Activated CD4-positive, alpha-beta T cell treated with anti-CD3 and anti-CD28 coated beads, Interleukin-2, Interleukin-4, amounts not matched to agents 100 ng/mL and 50 ng/mL, durations not matched to agents 16 hours and 8 hours (primary cell): ENCODE data around the gene TOX4.

ENCODE experiments used
- DNase-seq: peaks from one replicate; pipeline ENCODE4 v3.0.0-alpha.2; 2020; ENCODE audit warnings: low spot score

TOX4 gene

DNA sequence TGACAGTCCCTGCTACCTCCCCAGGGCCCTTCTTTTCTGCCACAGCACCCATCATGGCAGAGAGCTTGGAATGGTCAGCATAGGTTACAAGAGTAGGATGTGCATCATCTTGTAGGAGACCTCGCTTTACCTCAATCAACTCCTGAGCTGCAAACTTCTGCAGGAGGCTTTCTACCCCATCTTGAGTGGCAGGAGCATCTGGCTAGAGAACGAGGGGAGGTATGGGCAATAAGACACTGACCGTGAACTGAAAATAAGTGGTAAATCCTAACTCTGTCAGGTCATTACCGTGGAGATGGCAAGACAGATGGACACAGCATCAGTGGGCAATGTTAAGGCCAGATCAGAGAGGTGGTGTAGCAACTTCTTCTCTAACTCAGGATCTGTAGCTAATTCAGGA, 26.4 kb downstream of the TOX4 start:
- DNase-seq, result no peak

DNA sequence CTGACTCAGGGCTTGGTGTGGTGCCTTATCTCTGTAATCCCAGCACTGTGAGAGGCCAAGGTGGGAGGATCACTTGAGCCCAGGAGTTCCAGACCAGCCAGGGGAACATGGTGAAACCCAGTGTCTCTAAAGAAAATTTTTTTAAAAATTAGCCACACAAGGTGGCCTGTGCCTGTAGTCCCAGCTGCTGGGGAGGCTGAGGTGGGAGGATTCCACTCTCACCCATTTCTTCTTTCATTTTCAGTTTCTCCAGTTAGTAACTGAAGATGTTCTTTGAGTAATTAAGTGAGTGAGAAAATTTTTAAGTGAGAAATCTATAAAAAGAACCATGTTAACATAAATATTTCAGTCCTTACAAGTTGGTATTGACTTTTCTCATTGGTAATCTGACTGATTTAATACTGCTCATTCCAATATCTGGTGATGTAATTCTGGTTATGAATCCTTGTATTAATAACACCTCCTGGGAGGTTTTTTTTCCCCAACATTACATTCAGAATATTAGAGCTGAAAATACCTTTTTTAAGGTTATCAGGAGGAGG, 28.1 kb downstream of the TOX4 start:
- DNase-seq, result peak; percentile 34

DNA sequence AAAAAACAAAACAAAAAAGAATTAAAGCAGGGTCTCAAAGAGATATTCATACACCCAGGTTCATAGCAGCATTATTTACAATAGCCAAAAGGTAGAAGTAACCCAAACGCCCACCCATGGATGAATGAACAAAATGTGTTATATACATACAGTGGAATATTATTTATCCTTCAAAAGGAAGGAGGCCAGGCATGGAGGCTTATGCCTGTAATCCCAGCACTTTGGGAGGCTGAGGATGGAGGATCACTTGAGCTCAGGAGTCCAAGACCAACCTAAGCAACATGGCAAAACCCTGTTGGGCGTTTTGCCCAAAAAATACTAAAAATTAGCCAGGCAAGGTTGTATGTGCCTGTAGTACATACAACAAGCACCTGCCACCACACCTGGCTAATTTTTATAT, 29.6 kb downstream of the TOX4 start:
- no peak for DNase-seq

DNA sequence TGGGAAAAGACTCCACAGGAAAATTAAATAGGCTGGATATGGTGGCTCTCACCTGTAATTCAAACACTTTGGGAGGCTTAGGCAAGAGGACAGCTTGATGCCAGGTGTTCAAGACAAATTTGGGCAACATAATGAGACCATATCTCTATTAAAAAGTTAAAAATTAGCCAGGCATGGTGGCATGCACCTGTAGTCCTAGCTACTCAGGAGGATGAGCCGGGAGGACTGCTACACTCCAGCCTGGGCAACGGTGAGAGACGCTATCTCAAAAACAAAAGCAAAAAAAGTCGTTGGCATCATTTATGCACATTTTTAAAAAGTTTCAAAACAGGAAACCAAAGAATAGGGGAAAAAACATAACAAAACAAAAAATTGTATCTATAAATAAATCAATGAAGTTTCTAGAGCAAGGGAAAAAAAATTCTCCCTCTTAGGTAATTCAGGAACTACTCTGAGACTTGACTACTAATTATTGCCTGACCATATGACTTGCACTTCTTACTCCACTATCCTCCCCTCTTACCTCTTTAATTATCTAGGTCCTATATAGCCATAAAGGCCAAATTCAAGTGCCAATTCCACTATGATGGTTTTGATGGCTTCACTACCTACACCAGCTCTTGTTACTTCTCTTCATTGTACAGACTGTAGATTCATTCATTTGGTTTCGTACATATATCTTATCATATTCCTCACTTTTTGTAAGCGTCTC, 32.6 kb downstream of the TOX4 start:
- no peak for DNase-seq

DNA sequence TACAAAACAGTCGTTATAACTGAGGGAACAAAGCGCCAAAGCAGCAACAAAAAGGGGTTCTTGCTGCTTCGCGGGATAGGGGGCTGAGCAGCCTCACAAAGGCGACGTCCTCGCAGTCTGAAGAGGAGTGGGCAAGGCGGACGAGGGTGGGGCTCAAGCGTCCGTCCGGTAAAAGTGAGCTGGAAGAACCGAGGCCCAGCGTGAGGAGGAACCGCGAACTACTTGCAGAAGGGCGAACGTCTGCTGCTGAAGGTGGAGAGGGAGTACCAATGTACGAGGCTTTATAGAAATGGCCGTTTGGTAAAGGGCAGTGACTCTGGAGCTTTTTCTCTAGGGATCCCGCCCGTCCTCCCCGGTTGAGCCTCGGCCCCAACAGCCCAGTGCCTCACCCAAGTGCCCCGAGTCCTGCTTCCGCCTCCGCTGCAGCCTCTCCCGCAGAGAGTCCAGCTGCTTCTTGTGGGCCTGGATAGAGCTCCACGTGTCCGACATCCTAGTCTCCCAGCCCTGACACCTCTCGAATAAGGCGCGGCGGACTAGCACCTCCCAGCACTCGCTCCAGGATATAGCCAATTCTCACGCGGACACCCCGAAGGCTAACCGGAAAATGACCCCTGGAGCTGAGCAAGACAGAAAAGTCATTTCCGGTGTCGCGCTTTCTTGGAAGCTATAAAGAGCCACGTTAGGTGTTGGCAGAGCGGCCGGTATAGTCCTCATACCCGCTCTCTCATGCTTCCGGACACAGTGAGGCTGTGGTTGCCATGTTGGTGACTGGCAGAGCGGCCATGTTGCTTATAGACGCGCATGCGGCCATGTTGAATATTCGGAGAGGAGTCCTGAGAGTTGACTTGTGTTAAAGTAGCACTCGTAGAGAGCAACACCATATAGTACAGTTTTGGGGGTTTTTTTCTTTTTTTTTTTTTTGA, 34.0 kb downstream of the TOX4 start, which contains the start of gene METTL3:
Gene METTL3 (minus strand): TSS at position 606 of the 923 bp plus-strand sequence. CDS start 117 bp downstream, at position 489.
- DNase-seq, result peak; percentile 97

DNA sequence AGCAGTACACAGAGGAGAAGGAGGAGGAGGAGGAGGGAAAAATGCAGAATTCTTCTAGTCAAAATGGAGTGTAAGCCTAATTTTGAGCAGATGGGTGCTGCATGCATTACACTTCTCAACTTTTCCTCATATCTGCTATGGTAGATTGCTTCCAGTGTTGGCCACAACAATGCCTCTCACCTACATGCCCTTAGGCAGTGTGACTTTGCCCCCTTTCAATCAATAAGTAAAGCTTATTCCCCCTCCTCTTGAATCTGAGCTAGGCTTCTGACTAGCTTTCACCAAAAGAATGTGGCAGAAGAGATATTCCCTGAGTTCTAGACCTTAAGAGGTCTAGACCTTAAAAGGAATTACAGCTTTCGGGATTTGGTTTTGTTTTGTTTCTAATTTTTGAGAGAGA, 37.3 kb downstream of the TOX4 start:
- DNase-seq, result no peak

DNA sequence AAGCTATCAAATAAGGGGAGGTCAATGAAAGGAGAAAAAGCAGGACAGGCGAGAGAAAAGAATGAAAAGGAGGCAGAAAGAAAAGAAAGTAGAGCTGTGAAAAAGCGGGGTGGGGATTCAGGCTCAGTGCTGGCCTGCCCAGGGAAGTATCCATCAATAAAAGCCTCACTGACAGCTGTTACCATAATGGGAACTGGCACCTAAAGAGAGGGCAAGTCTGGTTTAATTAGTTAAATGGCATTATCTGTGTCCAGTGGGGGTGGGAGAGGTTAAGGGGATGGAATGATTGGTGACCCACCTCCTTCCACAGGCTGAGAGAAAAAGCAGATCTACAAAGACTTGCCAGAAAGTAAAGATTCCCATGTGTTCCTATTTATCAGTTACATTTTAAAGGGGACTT, 41.7 kb downstream of the TOX4 start:
- DNase-seq, result no peak

DNA sequence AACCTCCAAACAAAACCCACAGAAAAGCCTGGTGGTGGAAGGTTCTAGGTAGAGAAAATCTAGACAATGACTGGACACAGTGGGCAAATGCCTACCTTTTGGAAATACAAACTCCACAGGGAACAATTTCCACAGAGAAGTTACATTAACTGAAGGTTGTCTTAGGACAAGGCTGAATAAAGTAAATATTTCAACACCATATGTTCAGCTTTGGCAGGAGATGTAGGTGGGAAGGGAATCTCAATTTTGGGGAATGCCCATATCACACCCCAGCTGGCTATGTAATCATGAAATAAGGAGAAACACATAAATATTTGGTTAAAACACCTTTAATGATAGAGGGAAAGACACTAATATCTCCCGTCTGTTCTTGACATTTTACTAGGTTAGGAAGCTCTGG, 43.8 kb downstream of the TOX4 start:
- DNase-seq, result no peak

DNA sequence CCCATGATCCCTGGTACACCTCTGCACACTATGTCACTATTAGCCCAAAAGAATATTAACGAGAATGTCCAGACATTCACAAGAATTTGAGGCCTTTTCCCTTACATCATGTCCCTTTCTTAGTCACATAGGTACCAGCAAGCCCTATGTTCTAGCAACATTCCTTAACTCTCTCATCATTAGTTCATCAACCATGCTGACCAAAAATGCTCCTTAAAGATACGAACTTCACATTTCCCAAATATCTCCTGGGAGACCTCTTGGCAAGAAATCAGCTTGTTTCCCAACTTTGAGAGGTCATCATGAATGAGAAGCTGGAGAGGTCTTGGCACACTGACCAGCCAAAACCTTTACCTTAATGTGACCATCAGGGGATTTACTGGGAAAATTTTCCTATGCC, 44.5 kb downstream of the TOX4 start:
- DNase-seq, result no peak

DNA sequence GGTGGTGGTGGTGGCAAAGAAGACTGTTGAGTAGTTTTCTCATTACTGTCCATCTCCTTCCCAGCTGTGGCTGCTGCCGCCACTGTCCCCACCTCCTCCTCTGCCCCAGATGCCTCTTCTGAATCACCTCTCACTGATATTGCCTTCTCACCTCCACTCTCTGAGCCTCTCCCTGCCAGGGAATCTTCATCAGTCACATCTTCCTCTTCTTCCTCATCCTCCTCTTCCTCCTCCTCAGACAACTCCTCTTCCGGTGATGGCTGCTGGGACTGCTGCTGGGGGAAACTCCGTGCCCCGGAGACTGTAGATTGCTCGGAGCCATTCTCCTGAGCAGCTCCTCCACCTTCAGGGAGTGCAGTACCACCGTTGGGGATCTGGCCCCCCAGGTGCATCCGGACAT, 46.2 kb downstream of the TOX4 start:
- no peak for DNase-seq

DNA sequence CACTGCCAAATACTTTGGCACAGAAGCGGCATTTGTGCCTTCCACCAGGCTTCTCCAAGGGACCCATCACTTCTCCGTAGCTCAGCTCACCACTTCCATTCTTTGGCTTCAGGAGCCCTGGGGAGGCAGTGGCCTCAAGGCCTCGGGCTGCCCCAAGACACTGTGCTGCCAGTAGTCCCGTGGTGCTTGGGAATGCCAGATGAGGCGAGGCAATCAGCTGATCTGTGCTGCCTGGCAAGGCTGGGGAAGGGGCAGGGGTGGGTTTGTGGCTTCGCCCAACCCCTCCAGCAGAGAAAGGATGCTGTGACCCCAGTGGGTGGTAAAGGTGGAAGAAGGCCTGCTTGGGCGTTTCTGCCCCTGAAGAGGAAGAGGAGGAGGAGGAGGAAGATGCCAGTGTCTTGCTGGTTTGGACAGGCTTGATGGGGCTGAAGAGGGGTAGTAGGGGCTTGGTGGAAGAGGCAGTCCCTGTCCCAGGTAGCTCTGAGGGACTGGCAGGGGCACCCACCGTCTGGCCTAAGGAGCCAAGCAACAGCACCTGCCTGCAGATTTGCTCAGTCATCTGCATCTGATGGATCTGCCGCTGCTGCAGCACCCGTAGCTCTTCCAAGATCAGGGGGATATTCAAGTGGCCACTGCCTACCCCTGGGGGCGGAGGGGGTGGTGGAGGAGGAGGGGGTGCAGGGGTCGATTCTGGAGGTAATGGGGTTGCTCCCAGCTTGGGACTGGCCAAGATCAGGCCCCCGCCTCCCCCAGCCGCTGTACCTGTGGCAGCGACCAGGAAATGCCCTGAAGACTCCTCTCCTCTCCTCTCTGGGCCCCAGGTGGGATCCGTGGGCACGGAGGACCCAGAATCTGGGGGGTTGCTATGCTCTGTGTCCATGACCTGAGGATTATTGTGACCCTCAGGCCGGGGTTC, 47.8 kb downstream of the TOX4 start:
- DNase-seq, result no peak

DNA sequence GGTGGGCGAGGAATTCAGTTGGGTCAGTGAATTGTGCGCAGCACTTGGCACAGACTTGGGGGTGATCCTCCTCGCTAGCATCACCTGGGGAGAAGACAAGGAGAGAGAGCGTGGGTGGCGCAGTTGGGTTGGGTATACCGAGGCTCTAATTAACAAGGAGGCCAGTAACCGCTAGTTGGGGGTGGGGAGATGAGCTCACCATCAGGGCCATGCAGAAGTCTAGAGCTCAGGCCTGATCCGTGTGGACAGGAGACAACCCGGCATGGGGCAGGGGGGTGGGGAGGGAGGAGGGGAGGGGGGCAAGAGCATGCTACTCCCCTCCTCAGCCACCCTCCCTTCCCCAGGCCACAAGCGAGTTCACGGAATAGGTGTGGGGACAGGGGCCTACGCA, 48.6 kb downstream of the TOX4 start:
- DNase-seq, result no peak

DNA sequence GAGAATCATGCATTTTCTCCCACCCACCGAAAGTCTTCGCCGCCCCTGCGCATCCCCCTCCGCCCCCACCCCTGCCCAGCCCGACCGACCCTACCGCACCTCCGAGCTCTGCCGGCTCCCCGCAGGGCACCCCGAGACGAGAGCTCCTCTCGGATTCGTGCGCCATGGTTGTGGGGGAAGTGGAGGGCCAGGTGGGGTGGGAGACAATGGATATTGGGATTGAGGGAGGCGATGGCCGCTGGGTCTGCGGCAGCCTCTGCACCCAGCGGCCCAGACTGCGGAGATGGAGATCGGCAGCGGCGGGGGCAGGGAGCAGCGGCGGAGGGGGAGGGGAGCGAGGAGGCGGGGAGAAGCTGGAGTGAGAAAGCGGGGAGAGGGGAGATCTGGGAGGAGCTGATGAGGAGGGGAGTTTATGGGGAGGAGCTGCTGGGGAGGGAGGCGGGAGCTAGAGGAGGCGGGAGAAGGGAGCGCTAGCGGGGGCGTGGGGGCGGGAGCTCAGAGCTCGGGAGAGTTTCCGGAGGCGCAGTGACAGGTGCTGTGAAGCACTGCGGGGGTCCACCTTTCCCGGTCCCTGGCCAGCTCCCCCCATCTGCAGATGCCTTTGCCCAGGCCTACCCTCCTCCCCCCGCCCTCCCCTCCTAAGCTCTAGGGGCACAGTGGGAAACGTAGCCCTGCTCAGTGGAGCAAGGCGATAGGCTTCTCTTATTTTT, 49.1 kb downstream of the TOX4 start, which contains the start of gene SALL2:
Gene SALL2 (minus strand): TSS at position 385 of the 710 bp plus-strand sequence. CDS start 219 bp downstream, at position 166.
- peak; percentile 32 for DNase-seq

DNA sequence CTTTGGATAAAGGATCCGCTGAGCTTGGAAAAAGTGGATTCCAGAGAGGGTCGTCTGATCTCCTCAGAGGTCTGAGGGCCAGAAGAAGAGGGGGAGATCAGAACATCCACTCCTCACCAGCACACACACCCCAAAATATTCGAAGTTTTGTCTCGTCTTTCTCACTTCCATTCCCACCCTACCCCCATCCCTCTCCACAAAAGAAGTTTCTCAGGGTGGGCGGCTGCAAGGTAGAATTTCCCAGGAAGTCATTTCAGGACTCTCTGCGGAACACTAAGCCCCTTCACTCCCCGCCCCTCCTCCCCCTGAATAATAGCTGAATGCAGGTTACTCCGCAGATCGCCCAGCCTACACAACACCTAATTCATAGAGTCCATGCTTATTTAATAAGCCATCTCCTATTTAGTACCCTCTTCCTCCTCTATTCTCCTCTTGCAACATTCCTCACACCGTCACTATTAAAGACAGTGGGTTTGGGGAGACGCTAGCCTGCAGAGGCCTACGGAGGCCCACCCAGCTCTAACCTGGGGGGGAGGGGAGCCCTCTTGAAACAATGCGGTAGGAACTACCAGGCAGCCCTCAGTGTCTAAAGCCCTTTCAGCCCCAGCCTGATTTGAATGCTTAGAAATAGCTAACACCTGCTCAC, 49.8 kb downstream of the TOX4 start:
- DNase-seq, result no peak

DNA sequence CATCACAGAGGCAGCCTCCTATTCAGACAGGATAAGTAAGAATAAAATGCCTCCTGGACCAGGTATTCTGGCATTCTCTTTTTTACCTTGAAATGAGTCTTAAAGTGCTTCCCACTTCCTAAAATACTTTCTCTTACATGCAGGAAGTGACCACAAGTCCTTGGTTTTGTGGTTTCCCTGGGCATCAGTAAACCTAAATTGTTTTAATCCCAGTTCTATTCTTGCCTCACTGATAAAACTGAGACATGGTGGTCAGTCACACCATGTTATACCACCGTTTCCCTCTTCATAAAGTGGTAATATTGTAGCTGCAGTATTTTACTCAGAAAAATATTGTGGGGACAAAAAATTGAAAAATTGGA, 50.3 kb downstream of the TOX4 start:
- no peak for DNase-seq

DNA sequence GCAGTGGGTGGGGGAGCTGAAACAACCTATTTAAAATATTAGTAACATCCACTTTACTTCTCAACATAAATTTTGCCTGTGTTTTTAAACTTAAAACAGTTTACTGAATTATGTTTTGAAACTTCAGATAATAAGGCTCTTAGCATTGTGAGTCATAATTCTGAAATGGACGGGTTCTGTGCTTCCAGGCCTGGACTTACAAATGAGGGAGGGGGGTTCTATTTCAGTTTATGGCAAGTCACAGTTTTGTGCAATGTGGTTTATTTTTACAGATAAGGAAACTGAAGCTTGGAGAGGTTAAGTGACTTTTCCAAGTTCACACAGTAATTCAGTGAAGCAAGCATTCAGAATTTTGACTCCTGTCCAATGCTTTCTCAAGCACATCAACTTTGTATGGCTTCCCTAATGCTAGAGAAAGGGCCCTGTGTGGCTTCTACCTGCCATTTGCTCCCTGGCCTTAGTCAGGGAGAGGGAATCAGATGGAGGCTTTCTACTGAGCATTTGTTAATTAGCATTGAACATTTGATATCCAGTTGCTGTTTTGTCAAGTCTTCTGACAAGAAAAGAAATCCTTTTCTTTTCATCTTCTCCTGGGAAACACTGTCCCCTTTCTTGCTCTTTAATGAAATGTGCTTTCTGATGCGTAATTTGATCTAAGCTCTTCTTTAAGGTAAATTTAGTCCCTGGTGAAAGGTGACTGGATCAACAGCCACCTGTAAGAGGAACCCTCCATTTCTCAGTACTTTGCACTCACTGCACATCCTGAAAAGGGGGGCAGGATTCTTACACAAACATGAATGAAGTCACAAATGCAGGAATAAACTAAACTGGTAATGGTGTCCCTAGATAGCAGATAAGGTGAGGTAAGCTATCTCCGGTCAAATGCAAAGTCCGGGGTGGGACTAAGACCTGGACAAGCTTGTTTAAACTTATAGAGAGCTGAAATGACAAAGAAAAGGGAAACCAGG, 51.7 kb downstream of the TOX4 start:
- DNase-seq, result no peak

DNA sequence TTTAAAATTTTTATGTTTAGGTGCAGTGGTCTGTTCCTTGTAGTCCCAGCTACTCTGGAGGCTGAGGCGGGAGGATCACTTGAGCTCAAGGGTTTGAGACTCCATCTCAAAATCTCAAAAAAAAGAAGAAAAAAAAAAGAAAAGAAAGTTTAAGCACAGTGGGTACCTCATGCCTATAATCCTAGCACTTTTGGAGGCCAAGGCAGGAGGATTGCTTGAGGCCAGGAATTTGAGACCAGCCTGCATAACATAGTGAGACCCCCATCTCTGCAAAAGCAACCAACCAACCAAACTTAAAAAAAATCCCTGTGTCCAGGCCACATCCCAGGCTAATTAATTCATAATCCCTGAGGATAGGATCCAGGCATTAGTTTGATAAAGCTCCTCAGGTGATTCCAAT, 52.5 kb downstream of the TOX4 start:
- no peak for DNase-seq

DNA sequence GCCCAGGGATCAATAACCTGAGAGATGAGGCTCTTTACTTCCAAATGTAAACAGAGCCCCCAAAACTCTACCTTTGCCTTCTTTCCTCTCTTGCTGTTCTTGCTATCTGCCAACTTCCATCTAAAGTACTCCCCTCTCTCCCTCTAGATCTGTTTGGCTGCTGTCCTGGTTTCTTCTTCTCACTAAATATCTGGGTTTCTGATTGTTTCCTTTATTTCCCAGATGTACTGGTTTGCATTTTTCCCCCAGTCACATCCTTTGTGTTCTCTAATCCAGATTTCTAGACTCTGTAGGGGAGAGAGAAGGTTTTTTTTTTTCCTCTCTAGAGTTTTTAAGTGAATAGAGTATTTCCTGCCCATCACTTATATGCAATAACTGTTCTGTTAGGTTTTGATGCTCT, 56.3 kb downstream of the TOX4 start:
- no peak for DNase-seq

DNA sequence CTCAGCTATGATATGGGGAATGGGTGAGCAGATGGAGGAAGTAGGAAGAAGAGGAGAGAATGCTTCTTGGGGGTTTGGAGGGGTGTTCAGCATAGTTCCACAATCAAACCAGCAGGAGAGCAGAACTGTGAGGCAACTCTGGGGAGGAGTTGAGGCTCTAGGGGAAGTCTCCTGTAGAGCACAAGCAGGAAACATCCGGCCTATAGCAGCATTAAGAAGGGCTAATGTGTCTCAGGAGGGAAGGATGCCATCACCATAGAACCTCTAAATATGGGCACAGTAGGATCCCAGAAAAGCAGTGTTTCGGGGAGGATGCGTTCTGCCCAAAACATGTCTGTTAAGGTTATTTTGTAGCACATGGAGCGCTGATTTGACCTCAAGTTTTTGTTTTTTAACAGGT, 57.6 kb downstream of the TOX4 start:
- DNase-seq, result no peak
